ENCODE measurements around the gene TTLL9. TPM values are rescaled to one million over a fixed set of nuclear protein-coding genes. Genes with fewer than 3 reads are reported as not detected.

Gene TTLL9
- total and polyA plus RNA-seq, 2 donors (not counting 1 experiment from before 2014, with no cell fraction given) = 0.74 to 0.76 TPM

GRCh38 chr20:31833130-31833930 is 37.1 kb upstream of the TTLL9 start:
- Mint-ChIP-seq H3K4me3 (no peak overlapping the region), H3K27ac (no peak overlapping the region), H3K27me3 (no peaks in the 10 kb centered on the region), H3K9me3 (ENCODE audit: insufficient read depth) (no peaks in the 10 kb centered on the region), H3K4me1 (peaks cover 14% of the 10 kb centered on the region)
- ChIA-PET CTCF (interaction anchor here (0.5 to 1.3 kb wide), 5 partner anchors 10 to 344 kb away, joined by 3 to 4 read pairs (median 3); no protein-coding TSS in a partner anchor), POLR2A (interaction anchor here (0.6 kb wide), 1 partner anchor 26 kb away, joined by 9 read pairs; no protein-coding TSS in a partner anchor)
- ATAC-seq (ENCODE audit: low read depth) (peak; percentile 57), DNase-seq (peak; percentile 63)
- H2AFZ ChIP-seq (ENCODE audit: insufficient read depth, low read depth, low read length, poor library complexity, severe bottlenecking) = no peak overlapping the region
- no peak overlapping the region for H3K4me2 ChIP-seq (replicated peaks; ENCODE audit: low read depth, low read length, poor library complexity, severe bottlenecking)
- H3K27me3 ChIP-seq (replicated peaks in 1 of 4; ENCODE audit: control extremely low read depth in 1 of 4, control insufficient read depth in 3 of 4, insufficient read depth in 4 of 4, low read length in 3 of 4) = peaks cover 0 to 2% (median 0%) of the 10 kb centered on the region in 4 experiments
- no peaks in the 10 kb centered on the region for H4K20me1 ChIP-seq (ENCODE audit: control insufficient read depth, insufficient read depth, low read length, poor library complexity, severe bottlenecking)
- H3K9me3 ChIP-seq (ENCODE audit: control extremely low read depth in 1 of 3, control insufficient read depth in 2 of 3, insufficient read depth in 1 of 3, low read length in 2 of 3) = no peaks in the 10 kb centered on the region
- no peaks in the 10 kb centered on the region for H3K79me2 ChIP-seq (ENCODE audit: control insufficient read depth, insufficient read depth, low read length)
- H3K4me1 ChIP-seq (ENCODE audit: control insufficient read depth in 2 of 2, insufficient read depth in 2 of 2, low read length in 2 of 2) = peaks cover 8 to 13% of the 10 kb centered on the region in 2 donors
- no peak overlapping the region for H3K27ac ChIP-seq (ENCODE audit: low read length in 2 of 2)
- H3K36me3 ChIP-seq (replicated peaks in 1 of 2; ENCODE audit: control extremely low read depth in 1 of 2, control insufficient read depth in 1 of 2, extremely low read depth in 1 of 2, insufficient read depth in 2 of 2, low read length in 1 of 2) = no peaks in the 10 kb centered on the region
- no peak for TF ChIP-seq EZH2 (IDR thresholded peaks at IDR 0.05; ENCODE audit: borderline replicate concordance, insufficient read depth, low read depth, low read length, poor library complexity, severe bottlenecking)
- TF ChIP-seq CTCF (IDR thresholded peaks at IDR 0.05) = peak; percentile 92
- intact Hi-C loops (cut with micrococcal nuclease) = no loop called here
- no peak overlapping the region for H3K4me3 ChIP-seq (ENCODE audit: control extremely low read depth in 1 of 5, extremely low read depth in 1 of 5, insufficient read depth in 1 of 5, low read depth in 2 of 5, low read length in 4 of 5)
- 72% methylated on average over 14 of the region's 14 CpGs for WGBS (ENCODE audit: insufficient coverage)
- no peak overlapping the region for H3K9ac ChIP-seq (ENCODE audit: low read length)

All from B cell (primary cell).